SKM-1 (cell line): Measurements from ENCODE around the gene ARPC5.
"Not testable (repeated sequence)": the region's sequence is repeated elsewhere in the genome, so short reads cannot be mapped to it uniquely, and the experiment has no call there.

Experiments used
- DNase-seq: peaks from one replicate; lab custom pipeline; 2025; ENCODE audit not compliant: unreplicated experiment; lab: John Stamatoyannopoulos, UW

The ARPC5 gene

GRCh38 chr1:183612975-183613374, 22.6 kb downstream of the ARPC5 start:
- not testable (repeated sequence) for DNase-seq

- DNase-seq = no peak
Observed at GRCh38 chr1:183612407-183612806, 23.2 kb downstream of the ARPC5 start.

- no peak for DNase-seq
Observed at GRCh38 chr1:183611021-183611420, 24.6 kb downstream of the ARPC5 start.

- no peak for DNase-seq
Observed at GRCh38 chr1:183609759-183610452, 25.7 kb downstream of the ARPC5 start.

DNA sequence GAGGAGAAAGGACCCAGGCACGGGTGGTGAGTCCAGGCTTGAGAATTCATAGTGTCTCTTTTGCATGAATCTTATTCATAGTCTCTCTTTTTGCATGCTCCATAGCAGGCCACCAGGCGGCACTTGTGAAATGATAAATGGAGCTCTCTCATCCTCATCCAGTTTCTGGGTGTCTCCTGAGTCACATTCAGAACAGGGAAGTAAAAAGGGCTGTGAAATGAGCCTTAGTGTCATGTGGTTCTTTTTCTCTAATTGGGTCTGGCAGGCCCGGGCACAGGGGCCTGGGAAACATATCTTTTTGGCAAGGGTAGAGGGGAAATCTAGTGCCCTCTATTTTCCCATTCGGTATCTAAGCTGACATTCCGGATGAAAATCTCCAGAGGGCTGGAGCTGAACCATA, 26.3 kb downstream of the ARPC5 start:
- peak; percentile 99 for DNase-seq

GRCh38 chr1:183607322-183607980, 28.1 kb downstream of the ARPC5 start:
- no peak for DNase-seq

DNA sequence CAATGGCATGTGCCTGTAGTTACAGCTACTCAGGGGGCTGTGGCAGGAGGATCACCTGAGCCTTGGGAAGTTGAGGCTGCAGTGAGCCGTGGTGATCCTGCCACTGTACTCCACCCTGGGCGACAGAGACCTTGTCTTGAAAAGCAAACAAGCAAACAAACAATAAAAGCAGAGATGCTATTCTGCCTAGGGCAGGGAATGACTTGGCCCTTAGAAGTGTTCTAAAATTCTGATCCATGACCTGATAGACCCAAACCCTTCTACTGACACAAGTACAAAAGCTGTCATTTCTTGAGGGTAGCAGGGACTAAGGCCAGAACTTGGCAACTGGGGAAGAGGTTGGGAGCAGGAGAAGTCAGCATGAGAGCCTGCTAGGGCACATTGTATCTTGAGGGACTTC, 29.7 kb downstream of the ARPC5 start:
- DNase-seq = no peak

DNA sequence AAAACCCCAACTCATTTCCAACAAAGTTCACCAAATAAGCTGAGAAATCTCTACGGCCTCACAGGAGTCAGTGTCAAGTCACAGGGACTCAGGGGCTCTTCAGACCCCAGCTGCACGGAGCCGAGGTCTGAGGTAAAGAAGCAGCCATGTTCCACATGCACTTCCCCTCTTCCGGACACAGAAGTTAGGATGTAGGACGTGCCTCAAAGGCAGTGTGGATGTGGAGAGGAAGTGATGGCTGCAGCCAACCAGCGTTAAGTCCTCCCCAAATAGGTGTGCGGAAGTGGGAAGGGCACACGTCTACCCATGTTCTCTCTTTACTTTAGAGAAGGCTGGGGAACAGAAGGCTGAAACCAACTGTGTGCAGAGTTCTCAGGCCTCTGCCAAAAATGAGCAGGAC, 30.8 kb downstream of the ARPC5 start:
- peak; percentile 98 for DNase-seq

DNA sequence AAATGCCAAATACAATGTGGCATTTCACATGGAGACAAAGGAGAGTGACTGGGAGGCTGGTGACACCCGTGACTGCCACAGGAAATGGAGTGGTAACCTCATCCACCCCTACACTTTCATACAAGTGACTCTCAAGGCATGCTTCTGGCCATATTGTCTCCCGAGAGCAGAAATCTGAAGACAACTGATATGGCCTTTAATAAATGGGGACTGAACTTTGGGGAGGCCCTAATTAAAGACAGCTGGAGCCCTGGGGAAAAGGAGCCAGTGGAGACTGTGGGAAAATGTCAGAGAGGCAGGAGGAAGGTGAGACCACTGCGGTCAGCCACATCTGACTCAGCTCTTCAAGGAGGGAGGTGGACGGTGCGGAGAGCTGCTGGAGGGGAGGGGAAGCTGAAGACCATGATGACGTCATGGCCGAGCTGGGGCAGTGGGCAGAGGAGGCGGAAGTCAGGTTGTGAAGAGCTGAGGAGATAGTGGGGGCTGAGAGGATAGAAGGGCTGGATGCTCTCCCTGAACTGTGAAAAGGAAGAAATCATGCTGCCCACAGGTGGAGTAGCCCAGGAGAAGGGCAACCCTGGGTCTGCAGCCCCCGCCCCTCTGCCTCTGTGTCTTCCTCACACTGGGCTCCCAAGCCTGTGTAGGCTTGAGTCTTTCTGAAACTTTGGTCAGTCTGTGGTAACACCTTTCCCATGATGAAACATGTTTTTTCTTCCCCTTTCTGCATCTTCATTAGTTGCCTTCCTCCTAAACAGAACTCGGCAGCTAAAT, 31.4 kb downstream of the ARPC5 start:
- peak; percentile 100 for DNase-seq

DNA sequence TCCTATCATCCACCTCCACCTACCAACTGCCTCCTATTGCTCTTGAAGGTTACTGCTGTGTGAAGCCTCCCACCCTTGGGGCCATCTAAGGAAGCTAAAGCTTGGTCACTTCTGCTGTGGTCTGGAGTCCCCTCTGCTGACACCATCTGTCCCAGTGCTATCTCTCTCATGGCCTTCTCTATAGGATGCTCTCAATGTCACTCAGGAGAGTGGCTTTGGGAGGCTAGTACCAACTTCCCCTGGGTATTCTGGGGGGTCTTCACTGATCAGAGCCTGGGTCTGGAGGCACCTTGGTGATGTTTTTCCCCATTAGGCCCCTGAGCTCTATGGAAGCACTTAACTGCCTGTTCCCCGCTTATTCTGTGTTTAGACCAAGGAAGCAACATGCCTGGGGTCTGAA, 33.1 kb downstream of the ARPC5 start:
- no peak for DNase-seq

- no peak for DNase-seq
Observed at GRCh38 chr1:183600634-183601033, 34.9 kb downstream of the ARPC5 start.

DNA sequence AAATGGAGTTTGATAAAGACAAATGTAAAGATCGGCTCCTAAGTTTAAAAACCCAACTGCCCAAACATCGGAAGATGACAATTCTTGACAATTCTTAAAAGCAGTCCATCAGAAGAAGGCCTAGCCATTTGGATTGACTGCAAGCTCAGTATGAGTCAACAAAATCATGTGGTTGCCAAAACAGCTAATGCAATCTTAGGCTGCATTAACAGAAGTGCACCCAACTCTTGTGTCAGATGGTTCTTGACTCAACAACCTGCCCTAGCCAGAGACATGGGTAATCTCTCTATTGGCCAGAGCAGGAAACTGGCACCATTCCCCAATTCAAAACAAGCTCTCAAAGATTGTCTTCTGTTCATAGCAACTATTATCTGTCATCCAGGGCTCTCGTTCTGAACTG, 35.4 kb downstream of the ARPC5 start:
- peak; percentile 58 for DNase-seq

DNA sequence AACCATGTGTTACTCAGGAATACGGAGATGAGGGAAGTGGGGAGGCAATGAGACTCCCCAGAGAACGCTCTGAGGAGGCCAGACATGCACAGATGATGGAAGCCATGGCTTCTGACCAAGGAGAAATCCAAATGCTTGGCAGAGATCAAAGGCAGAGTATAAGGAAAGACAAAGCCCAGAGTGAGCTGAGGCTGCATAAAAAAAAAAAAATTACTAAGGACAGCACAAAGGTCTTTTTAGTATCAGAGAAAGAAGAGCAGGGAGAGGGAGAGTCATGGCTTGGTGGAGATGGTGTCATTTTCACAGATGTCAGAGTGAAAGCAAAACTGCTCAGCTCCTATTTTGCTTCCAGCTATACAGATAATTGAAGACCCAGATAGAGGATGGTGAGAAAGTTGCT, 37.2 kb downstream of the ARPC5 start:
- DNase-seq = no peak

- no peak for DNase-seq
Observed at GRCh38 chr1:183597656-183598347, 37.8 kb downstream of the ARPC5 start.

- no peak for DNase-seq
Observed at GRCh38 chr1:183596500-183596899, 39.1 kb downstream of the ARPC5 start.

GRCh38 chr1:183595537-183595936, 40.0 kb downstream of the ARPC5 start:
- DNase-seq = no peak

- DNase-seq = peak; percentile 93
Observed at GRCh38 chr1:183593356-183593755, 42.2 kb downstream of the ARPC5 start.

DNA sequence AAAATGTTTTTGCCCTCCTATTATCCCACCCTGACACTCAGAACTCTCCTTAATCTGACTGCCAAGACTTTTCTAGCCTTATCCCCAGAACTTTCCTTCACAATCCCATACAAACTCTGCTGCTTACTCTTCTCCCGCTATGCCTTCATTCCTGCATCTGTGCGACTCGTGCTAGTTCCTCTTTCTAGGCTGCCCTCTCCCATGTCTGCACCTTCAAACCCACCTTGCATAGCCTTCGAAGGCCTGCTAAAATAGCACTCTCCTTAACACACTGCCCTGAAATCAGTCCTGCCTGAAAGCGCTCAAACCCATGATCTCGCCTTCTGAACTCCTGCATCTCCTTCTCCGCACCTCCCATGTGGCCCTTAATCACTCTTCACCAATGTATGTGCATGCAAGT, 42.9 kb downstream of the ARPC5 start:
- DNase-seq = no peak

GRCh38 chr1:183590244-183591191, 45.1 kb downstream of the ARPC5 start, which contains the start of gene NCF2:
Gene NCF2 (minus strand): TSS chr1:183590459. CDS start chr1:183590329, 130 bp downstream.
- peak; percentile 100 for DNase-seq

GRCh38 chr1:183589874-183590243, 45.7 kb downstream of the ARPC5 start:
- no peak for DNase-seq
